GM23248 (cell line): ENCODE measurements around the gene ZBTB20. TPM values are rescaled to one million over a fixed set of nuclear protein-coding genes. Genes with fewer than 3 reads are reported as not detected.
A peak's percentile ranks its signal among the peaks of the same experiment; 100 is the strongest.

Source experiments
- DNase-seq: peaks from one replicate; pipeline ENCODE4 v3.0.0-alpha.2; 2015
- H2AFZ ChIP-seq: fragments of 200-600 bp; sonication (generic); 2 replicates; pipeline ENCODE4 v1.6.1; 2016; ENCODE audit warnings: antibody characterized with exemption
- H3F3A ChIP-seq: fragments of 200-600 bp; sonication (generic); 2 replicates; pipeline ENCODE4 v1.6.1; 2016; ENCODE audit warnings: mild to moderate bottlenecking, antibody characterized with exemption, mixed run types; ENCODE audit not compliant: insufficient read depth
- H3K27ac ChIP-seq: fragments of 200-600 bp; sonication (generic); 2 replicates; pipeline ENCODE4 v1.5.1; 2016; ENCODE audit warnings: mild to moderate bottlenecking
- H3K27me3 ChIP-seq: fragments of 200-600 bp; sonication (generic); replicated peaks from 2 replicates; pipeline ENCODE4 v1.6.1; 2016; ENCODE audit warnings: mild to moderate bottlenecking; ENCODE audit not compliant: insufficient read depth
- H3K36me3 ChIP-seq: fragments of 200-600 bp; sonication (generic); 2 replicates; pipeline ENCODE4 v1.6.1; 2016; ENCODE audit warnings: low read depth, mild to moderate bottlenecking
- H3K4me1 ChIP-seq: fragments of 200-600 bp; sonication (generic); 2 replicates; pipeline ENCODE4 v1.6.1; 2016; ENCODE audit warnings: mild to moderate bottlenecking; ENCODE audit not compliant: insufficient read depth
- H3K4me2 ChIP-seq: fragments of 200-600 bp; sonication (generic); one replicate; pipeline ENCODE4 v1.6.1; 2016; ENCODE audit warnings: mild to moderate bottlenecking; ENCODE audit not compliant: unreplicated experiment
- H3K4me3 ChIP-seq: fragments of 200-600 bp; sonication (generic); 2 replicates; pipeline ENCODE4 v1.5.1; 2016; ENCODE audit warnings: mild to moderate bottlenecking
- H3K79me2 ChIP-seq: fragments of 200-600 bp; sonication (generic); 2 replicates; pipeline ENCODE4 v1.6.1; 2016; ENCODE audit warnings: mild to moderate bottlenecking; ENCODE audit not compliant: insufficient read depth
- H3K9ac ChIP-seq: fragments of 200-600 bp; sonication (generic); 2 replicates; pipeline ENCODE4 v1.6.1; 2016; ENCODE audit warnings: mild to moderate bottlenecking
- H3K9me2 ChIP-seq: fragments of 200-600 bp; sonication (generic); 2 replicates; pipeline ENCODE4 v1.6.1; 2016; ENCODE audit warnings: mixed run types, mild to moderate bottlenecking, moderate library complexity; ENCODE audit not compliant: insufficient read depth
- H3K9me3 ChIP-seq: fragments of 200-600 bp; sonication (generic); one replicate; pipeline ENCODE4 v1.6.1; 2017; ENCODE audit warnings: low read depth
- H4K20me1 ChIP-seq: fragments of 200-600 bp; sonication (generic); 2 replicates; pipeline ENCODE4 v1.6.0; 2016; ENCODE audit not compliant: insufficient read depth
- EZH2 ChIP-seq: fragments of 200-600 bp; sonication (generic); IDR thresholded peaks from 2 replicates; pipeline ENCODE4 v1.6.1; 2018; ENCODE audit warnings: antibody characterized with exemption, mild to moderate bottlenecking; ENCODE audit not compliant: insufficient read depth, poor library complexity, severe bottlenecking
- EZH2phosphoT487 ChIP-seq: fragments of 200-600 bp; sonication (generic); IDR thresholded peaks from 2 replicates; pipeline ENCODE4 v1.6.1; 2018; ENCODE audit warnings: antibody characterized with exemption, moderate library complexity, mild to moderate bottlenecking, low read depth; ENCODE audit not compliant: insufficient read depth
- whole genome bisulfite sequencing, 2 experiments: methylation state at CpG; one replicate each; pipeline ENCODE4 v1.1.6; 2015 to 2017; ENCODE audit warnings: low lambda C conversion rate in 2 of 2, low coverage in 1 of 2; ENCODE audit errors: missing lambda C conversion rate in 2 of 2; 5-methylcytosine and 5-hydroxymethylcytosine counted together
- in situ Hi-C: fragments of 300-500 bp; cut with MboI; formaldehyde crosslinking; loops from 2 replicates; pipeline ENCODE4 v1.15.0; 2020
- polyA plus RNA-seq: library from polyadenylated mRNA; unstranded; fragments of >200 nt; fragmentation: Nextera tagmentation; extraction: Ambion mirVana; gene quantifications from 2 replicates; pipeline ENCODE4 v1.2.1, GENCODE V29; 2016
- total RNA-seq: library from RNA; depleted of rRNA; stranded (reverse); fragments of >200 nt; shearing (Covaris generic); gene quantifications from 2 replicates; pipeline ENCODE4 v1.2.3, GENCODE V29; 2014

ZBTB20 gene
- total and polyA plus RNA-seq, 2 experiments from 2014 or later = 9.2 to 12.2 TPM

DNA sequence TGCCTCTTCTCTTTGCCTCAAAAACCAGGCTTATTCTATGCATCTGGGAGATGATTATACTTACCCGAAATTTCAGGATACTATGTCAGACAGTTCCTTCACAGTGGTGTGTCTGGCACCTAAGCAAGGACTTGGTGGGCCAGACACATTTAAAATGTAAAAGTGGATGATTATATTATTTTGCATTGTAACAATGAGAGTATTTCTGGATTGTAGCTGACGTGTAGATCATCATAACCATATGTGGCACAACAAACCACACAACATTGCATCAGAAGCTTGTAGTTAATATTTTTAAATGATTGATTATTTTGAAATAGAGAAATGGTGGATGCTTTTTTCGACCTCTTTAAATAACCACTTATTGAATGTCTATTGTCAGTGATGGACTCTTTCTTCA, 744.2 kb downstream of the ZBTB20 start:
- DNase-seq = no peak
- in situ Hi-C loops = no loop called here
- Histone ChIP-seq H3K4me3 (no peak overlapping the region), H3K27ac (no peak overlapping the region), H3K4me1 (peaks cover 38% of the 10 kb centered on the region), H2AFZ (no peak overlapping the region), H3K9me3 (no peaks in the 10 kb centered on the region), H3K9ac (no peak overlapping the region), H3K36me3 (no peaks in the 10 kb centered on the region), H3K27me3 (no peaks in the 10 kb centered on the region), H3K79me2 (no peaks in the 10 kb centered on the region), H4K20me1 (no peaks in the 10 kb centered on the region), H3F3A (peaks cover 22% of the 10 kb centered on the region; the same call in 1 of the 2 replicates), H3K4me2 (no peak overlapping the region), H3K9me2 (no peaks in the 10 kb centered on the region)
- 58% methylated on average over 3 of the region's 3 CpGs for WGBS, 2 experiments
- TF ChIP-seq EZH2phosphoT487 = no peak
- TF ChIP-seq EZH2 = no peak

DNA sequence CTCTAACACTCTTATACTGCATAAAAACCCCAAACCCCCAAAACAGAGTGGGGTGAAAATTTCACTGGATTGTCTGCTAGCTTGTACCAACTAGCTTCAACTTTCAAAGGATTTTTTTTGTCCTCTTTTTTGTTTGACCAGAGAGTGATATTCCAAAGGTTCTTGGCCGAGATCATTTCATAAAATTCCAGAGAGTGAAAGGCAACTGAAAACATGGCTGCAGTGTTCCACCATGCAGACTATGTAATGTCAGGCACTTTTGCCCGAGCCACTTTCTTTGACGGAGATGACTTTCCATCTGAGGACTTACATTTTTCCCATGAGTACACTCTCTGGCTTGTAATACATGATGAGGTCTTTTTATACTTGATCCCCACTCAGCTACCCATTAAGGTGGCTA, 745.7 kb downstream of the ZBTB20 start:
- peak overlapping the region; percentile 65; the same call in 1 of the 2 replicates for H3K9ac ChIP-seq
- TF ChIP-seq EZH2 (no peak), EZH2phosphoT487 (no peak)
- no peak for DNase-seq
- peaks cover 30% of the 10 kb centered on the region for H3K4me1 ChIP-seq
- peak overlapping the region; percentile 39 for H3K27ac ChIP-seq
- H3K4me3 ChIP-seq = no peak overlapping the region
- H4K20me1 ChIP-seq = no peaks in the 10 kb centered on the region
- no peaks in the 10 kb centered on the region for H3K9me2 ChIP-seq
- no peaks in the 10 kb centered on the region for H3K27me3 ChIP-seq
- H3F3A ChIP-seq = peaks cover 18% of the 10 kb centered on the region; the same call in 1 of the 2 replicates
- in situ Hi-C loops = no loop called here
- H3K79me2 ChIP-seq = no peaks in the 10 kb centered on the region
- H3K4me2 ChIP-seq = peak overlapping the region; percentile 67
- 74 to 83% methylated on average over 3 of the region's 3 CpGs for WGBS, 2 experiments
- H3K36me3 ChIP-seq = no peaks in the 10 kb centered on the region
- no peaks in the 10 kb centered on the region for H3K9me3 ChIP-seq
- H2AFZ ChIP-seq = no peak overlapping the region

- Histone ChIP-seq H2AFZ (peak overlapping the region; percentile 64), H3K9me2 (no peaks in the 10 kb centered on the region), H3K36me3 (no peaks in the 10 kb centered on the region), H3K27ac (peak overlapping the region; percentile 39), H3K4me1 (peaks cover 23% of the 10 kb centered on the region), H3K27me3 (no peaks in the 10 kb centered on the region), H3K9ac (peak overlapping the region; percentile 65), H4K20me1 (no peaks in the 10 kb centered on the region), H3K9me3 (no peaks in the 10 kb centered on the region), H3F3A (peaks cover 10% of the 10 kb centered on the region; the same call in 1 of the 2 replicates), H3K4me3 (peak overlapping the region; percentile 59), H3K79me2 (no peaks in the 10 kb centered on the region), H3K4me2 (peak overlapping the region; percentile 67)
- TF ChIP-seq EZH2 (no peak), EZH2phosphoT487 (no peak)
- 42 to 47% methylated on average over 4 of the region's 4 CpGs for WGBS, 2 experiments
- DNase-seq = no peak
- in situ Hi-C loops = no loop called here
These were observed 746.7 kb downstream of the ZBTB20 start for GRCh38 chr3:114400371-114400770.

DNA sequence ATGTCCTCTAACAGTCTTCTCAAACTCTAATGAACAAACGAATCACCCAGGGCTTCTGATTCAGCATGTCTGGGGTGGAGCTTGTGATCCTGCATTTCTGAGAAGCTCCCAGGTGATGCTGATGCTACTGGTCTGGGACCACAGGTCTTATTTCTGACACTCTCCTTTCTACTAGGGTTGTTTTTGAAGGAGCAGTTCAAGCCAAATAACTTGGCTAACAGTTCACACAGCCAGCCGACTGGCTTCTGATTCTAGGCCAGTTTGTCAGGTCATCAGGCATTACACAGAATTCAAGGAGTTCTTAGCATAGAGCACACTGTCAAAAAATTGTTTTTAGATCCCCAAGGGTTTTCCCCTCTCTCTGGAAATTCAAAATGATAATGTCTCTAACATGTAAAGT, 752.5 kb downstream of the ZBTB20 start:
- TF ChIP-seq EZH2 (no peak), EZH2phosphoT487 (no peak)
- no peak overlapping the region for H2AFZ ChIP-seq
- no peak overlapping the region for H3K9ac ChIP-seq
- no peak overlapping the region for H3K4me3 ChIP-seq
- H3K9me2 ChIP-seq = no peaks in the 10 kb centered on the region
- WGBS, 2 experiments = 14 to 18% methylated on average over 2 of the region's 2 CpGs
- no peaks in the 10 kb centered on the region for H4K20me1 ChIP-seq
- H3K4me2 ChIP-seq = no peak overlapping the region
- H3K36me3 ChIP-seq = no peaks in the 10 kb centered on the region
- in situ Hi-C loops = no loop called here
- H3K9me3 ChIP-seq = no peaks in the 10 kb centered on the region
- H3F3A ChIP-seq = no peaks in the 10 kb centered on the region
- no peaks in the 10 kb centered on the region for H3K27me3 ChIP-seq
- H3K4me1 ChIP-seq = 0 out of 2 replicates have a peak, but pooled peaks cover 4% of the 10 kb centered on the region
- H3K27ac ChIP-seq = no peak overlapping the region
- DNase-seq = no peak
- no peaks in the 10 kb centered on the region; the same call in 1 of the 2 replicates for H3K79me2 ChIP-seq
